GM15510 (cell line): Measurements from ENCODE around the gene ZMYND8.

Experiments used
- POLR2A ChIP-seq: IDR thresholded peaks from 3 replicates; pipeline ENCODE4 v1.6.1; 2011; ENCODE audit warnings: borderline replicate concordance; ENCODE audit not compliant: insufficient read length; ENCODE audit errors: extremely low read depth

Gene ZMYND8

DNA sequence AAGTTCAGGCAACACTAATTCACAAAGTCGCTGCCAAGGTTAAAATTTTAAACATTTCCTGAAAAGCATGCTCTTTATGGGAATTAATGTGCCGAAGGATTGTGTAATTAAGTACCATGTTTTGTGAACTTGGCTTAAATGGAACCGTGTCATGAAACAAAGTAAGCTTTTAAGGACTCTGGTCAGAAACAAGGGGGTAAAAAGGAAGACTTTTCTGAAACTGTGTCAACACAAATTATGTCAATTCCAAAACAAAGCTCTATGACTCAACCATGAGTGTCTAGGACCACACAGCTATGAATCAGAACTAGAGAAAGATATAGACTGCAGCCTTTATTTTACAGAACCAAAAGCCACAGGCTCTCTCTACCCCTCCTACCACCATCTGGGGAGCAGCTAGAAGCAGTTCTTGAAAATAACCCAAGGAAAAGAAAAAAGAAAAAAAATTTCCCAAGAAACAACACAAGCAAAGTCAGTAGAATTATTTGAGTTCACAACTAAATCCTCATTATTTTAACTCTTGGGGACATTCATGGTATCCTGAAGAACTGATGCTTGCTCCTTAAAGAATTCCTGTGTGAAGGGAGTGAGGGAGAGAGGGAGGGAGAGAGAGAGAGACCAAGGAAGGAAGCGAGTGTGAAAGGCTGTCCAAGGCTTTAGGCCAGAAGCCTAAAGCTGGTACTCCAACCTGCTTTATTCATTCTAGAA, 81.9 kb downstream of the ZMYND8 start:
- TF ChIP-seq POLR2A = no peak

DNA sequence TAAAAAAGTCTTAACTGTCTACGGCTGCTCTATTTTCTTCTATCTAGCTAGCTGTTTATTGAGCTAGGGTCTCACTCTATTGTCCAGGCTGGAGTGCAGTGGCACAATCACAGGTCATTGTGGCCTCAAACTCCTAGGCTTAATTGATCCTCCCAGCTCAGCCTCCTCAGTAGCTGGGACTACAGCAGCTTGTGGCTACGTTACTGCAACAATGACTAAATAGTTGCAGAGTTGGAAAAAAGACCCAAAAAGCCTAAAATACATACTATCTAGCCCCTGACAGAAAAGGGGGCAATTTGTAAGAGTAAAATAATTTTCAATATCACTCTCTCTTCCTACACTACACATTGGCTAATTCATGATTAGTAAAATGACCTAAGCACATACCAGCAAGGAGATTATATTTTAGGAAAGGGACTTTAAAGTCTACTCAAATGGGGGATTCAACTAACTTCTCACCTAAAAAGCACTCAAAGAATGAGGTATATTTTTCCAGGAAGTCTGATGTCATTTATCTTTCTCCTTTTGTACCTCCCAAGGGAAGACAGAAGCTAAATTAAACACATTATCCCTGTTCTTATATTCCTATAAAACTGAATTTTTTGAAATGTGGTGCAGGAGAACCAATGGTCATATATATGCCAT, 82.8 kb downstream of the ZMYND8 start:
- TF ChIP-seq POLR2A = no peak

DNA sequence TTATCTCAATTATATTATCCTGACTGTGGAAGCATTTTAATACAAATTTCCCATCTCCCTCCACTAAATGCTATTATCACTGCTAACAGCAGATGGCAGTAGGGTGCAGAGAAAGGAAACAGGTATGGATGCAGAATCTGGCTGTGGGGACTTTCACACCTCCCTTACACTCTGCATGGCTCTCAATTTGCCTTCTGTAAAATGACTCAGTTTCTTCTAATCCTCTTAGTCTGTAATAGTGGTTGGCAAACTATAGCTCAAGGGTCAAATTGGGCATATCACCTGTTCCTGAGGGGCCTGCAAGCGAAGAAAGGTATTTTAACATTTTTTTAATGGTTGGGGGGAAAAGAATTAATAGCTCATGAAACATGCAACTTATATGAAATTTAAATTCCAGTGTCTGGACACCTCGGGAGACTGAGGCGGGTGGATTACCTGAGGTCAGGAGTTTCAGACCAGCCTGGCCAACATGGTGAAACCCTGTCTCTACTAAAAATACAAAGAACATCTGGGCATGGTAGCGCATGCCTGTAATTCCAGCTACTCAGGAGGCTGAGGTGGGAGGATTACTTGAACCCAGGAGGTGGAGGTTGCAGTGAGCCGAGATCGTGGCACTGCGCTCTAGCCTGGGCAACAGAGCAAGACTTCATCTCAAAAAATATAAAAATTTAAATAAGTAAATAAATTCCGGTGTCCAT, 83.5 kb downstream of the ZMYND8 start:
- no peak for TF ChIP-seq POLR2A

DNA sequence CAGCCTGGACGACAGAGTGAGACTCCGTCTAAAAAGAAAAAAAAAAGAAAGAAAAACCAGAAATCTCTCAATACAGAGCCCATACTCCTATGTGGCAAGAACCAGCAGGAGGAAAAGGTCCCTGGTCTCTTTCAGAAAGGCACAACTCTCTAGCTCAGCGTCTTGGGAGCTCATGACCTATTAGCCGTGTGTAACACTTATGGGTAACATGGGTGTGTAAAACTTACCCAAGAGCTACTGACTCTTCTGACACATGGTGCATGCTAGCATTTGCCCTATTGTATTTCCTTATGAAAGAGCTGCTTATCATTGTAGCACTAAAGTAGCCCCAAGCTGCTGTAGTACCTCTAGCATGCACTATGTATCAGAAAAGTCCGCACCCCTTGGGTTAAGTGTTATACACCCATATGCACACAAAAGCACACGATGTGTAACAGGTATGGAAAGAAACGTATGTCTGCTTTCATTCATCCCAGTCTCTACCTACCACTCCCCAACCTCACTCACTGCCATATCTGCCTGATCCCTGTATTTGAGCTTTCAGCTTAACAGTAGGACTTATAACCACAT, 85.4 kb downstream of the ZMYND8 start:
- no peak for TF ChIP-seq POLR2A

GRCh38 chr20:47269309-47270165, 87.0 kb downstream of the ZMYND8 start:
- no peak for TF ChIP-seq POLR2A

DNA sequence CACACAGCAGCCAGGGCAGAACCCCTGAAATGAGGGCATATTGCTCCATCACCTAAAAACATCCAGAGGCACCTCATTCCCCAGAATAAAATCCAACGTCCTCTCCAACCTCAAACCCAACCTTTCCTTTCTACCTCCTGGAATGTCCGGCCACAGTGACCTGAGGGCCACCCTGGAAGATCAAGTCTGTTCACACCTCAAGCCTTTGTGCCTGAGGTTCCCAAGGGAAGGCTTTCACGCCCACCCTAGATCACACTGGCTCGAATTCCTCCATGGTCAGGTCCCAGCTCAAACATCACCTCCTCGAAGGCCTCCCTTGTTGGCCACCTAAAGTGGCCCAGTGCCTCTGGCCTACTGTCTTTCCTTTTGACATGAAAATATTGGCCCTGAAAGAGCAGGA, 88.9 kb downstream of the ZMYND8 start:
- no peak for TF ChIP-seq POLR2A

DNA sequence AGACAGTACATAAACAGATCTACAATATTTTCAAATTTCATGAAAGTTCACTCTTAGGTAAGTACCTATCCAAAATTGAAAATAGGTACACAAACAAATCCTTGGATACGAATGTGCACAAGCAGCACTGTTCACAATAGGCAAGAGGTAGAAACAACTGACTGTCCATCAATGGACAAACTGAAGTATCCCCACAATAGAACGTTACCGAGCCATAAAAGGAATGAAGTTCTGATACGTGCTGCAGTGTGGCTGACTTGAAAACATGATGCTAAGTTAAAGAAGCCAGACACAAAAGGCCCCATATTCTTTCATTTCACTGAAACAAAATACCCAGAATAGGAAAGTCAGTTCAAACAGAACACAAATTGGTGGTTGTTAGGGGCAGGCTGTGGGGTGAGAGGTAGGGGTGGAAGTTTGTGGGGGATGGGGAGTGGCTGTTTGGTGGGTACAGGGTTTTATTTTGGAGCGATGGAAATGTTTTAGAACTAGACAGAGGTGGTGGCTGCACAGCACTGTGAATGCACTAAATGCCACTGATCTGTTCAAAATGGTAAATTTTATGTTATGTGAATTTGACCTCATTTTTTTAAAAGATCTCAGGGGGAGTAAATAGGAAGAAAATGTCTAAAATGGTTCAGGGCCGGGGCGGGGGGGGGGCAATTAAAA, 89.5 kb downstream of the ZMYND8 start:
- no peak for TF ChIP-seq POLR2A

DNA sequence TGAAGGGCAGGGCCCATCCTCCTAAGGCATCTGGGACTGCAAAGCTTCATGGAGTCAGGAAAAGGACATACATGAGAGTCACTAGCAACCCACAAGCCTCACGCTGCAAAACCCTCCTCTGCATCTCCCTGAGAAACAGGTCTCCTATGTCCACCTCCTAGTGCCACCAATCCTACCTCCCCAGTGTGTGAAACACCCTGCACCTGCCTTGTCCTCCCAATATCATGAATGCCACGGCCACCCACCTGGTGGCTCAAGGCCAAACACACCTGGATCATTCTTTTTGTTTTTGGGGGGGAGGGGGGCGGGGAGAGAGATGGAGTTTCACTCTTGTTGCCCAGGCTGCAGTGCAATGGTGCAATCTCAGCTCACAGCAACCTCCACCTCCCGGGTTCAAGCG, 90.5 kb downstream of the ZMYND8 start:
- TF ChIP-seq POLR2A = no peak

- TF ChIP-seq POLR2A = no peak
Measured at GRCh38 chr20:47265214-47265613, 91.3 kb downstream of the ZMYND8 start.

DNA sequence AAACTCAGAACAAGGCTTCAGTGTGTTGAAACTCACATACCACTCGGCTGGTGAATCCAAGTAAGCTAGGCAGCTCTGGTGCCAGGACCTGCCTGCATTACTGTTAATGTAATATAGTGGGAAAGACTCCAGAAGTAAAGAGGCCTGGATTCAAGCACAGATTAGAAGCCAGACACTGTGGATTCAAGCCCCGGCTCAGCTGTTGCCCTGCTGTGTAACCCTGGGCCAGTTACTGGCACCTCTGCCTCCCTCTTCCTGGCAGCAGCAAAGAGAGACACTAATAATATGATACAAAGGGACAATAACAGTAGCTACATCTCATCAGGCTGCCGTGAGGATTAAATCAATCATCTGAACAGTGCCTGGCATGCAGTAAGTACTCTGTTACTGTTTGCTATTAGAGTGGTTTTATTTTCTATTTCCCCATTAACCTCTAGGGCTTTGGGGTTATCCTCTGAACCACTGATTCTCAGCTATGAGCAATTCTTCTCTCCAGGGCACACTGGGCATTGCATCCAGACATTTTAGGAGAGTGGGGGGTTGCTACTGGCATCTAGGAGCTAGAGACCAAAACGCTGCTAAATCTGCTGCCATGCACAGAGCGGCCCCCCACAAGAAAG, 92.9 kb downstream of the ZMYND8 start:
- no peak for TF ChIP-seq POLR2A

GRCh38 chr20:47263080-47263464, 93.4 kb downstream of the ZMYND8 start:
- TF ChIP-seq POLR2A = no peak

GRCh38 chr20:47262365-47263013, 94.0 kb downstream of the ZMYND8 start:
- no peak for TF ChIP-seq POLR2A

GRCh38 chr20:47262008-47262364, 94.5 kb downstream of the ZMYND8 start:
- TF ChIP-seq POLR2A = no peak
